SIG-M5 (cell line): ENCODE results near the gene IL2RA.
"Not testable (repeated sequence)": the region's sequence is repeated elsewhere in the genome, so short reads cannot be mapped to it uniquely, and the experiment has no call there.

Source experiments
- DNase-seq: peaks from one replicate; lab custom pipeline; 2025; lab: John Stamatoyannopoulos, UW

Gene IL2RA

GRCh38 chr10:6056411-6057135 lies 5.6 kb downstream of the IL2RA start:
- no peak for DNase-seq

GRCh38 chr10:6055929-6056328 lies 6.2 kb downstream of the IL2RA start:
- no peak for DNase-seq

GRCh38 chr10:6054884-6055283 lies 7.3 kb downstream of the IL2RA start:
- no peak for DNase-seq

GRCh38 chr10:6053816-6054631 lies 8.1 kb downstream of the IL2RA start:
- no peak for DNase-seq

GRCh38 chr10:6053303-6053702 lies 8.9 kb downstream of the IL2RA start:
- no peak for DNase-seq

- no peak for DNase-seq
These were observed 9.6 kb downstream of the IL2RA start for GRCh38 chr10:6052247-6053221.

- no peak for DNase-seq
These were observed 11.2 kb downstream of the IL2RA start for GRCh38 chr10:6050801-6051445.

GRCh38 chr10:6049031-6049400 lies 13.2 kb downstream of the IL2RA start:
- no peak for DNase-seq

GRCh38 chr10:6048281-6049030 lies 13.7 kb downstream of the IL2RA start:
- no peak for DNase-seq

GRCh38 chr10:6047847-6048246 lies 14.3 kb downstream of the IL2RA start:
- DNase-seq = no peak

GRCh38 chr10:6046773-6047611 lies 15.2 kb downstream of the IL2RA start:
- DNase-seq = no peak

GRCh38 chr10:6045878-6046772 lies 16.0 kb downstream of the IL2RA start:
- DNase-seq = no peak

- DNase-seq = no peak
These were observed 16.8 kb downstream of the IL2RA start for GRCh38 chr10:6045314-6045848.

GRCh38 chr10:6044751-6045313 lies 17.3 kb downstream of the IL2RA start:
- DNase-seq = no peak

- no peak for DNase-seq
These were observed 18.1 kb downstream of the IL2RA start for GRCh38 chr10:6044060-6044459.

GRCh38 chr10:6043377-6043776 lies 18.8 kb downstream of the IL2RA start:
- DNase-seq = not testable (repeated sequence)

GRCh38 chr10:6040205-6040604 lies 22.0 kb downstream of the IL2RA start:
- no peak for DNase-seq

- no peak for DNase-seq
These were observed 22.5 kb downstream of the IL2RA start for GRCh38 chr10:6039711-6040110.
